IPS-11a (cell line): ENCODE results near the gene MAP4.

ENCODE experiments used
- H3K4me3 ChIP-seq: one replicate; pipeline ENCODE4 v1.5.1; 2013; ENCODE audit warnings: low read depth, low read length, control low read depth

The MAP4 gene

DNA sequence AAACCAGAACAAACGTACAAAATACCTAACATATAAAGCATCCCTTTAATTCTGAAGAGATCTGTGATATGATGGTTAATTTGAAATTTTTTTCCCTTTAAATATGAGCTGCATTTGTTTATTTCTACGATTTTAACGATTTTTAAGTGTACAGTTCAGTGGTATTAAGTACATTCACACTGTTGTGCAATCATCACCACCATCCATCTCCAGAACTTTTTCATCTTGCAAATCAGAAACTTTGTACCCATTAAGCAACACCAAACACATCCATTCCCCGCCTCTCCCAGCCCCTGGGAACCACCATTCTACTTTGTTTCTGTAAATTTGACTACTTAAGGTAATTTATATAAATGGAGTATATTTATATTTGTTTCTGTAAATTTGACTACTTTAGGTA is 51.5 kb downstream of the MAP4 start:
- H3K4me3 ChIP-seq = no peak overlapping the region

DNA sequence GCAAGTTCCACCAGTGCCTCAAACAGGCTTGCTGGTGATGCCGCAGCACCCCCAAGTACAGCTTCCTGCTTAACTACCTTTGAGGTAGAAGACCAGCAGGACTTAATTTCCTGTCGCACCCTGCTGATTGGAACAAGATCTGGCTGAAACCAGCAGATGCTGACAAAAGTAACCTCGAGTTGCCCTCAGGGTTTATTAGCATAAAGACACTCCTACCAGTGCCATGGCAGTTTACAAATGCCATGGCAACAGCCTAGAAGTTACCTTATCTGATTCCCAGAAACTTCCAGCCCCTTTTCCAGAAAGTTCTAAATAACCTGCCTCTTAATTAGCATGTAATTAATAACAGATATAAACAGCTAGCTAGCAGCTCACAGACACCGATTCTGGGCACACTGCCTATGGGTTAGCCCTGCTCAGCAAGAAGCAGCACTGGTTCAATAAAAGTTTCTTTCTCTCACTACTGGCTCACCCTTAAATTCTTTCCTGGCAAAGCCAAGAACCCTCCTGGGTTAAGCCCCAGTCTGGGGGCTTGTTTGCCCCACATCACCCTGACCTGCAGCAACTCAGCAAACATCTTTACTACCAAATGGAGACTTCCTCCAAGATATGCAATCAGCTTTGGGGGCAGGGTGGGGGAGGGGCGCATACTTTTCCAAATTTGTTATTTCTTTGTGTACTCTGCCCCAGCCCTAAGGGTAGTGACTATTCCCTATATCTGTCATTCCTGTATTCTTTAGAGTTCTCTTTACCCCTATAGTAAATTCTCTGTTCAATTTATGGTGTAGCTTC is 54.2 kb downstream of the MAP4 start:
- H3K4me3 ChIP-seq = no peak overlapping the region

DNA sequence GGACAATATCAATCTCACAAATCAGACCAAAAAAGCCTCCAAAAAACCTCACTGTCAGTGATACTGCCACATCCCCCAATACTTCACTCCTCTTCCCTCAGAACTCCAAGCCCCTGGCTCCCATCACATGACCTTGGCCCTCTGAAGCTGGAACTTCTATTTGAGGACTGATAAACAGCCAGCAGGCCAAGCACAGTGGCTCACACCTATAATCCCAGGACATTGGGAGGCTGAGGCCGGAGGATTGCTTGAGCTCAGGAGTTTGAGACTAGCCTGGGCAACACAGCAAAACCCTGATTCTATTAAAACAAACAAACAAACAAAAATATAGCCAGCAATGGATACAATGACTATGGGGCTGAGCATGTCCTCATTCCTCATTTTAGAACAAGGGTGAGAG is 55.2 kb downstream of the MAP4 start:
- no peak overlapping the region for H3K4me3 ChIP-seq

DNA sequence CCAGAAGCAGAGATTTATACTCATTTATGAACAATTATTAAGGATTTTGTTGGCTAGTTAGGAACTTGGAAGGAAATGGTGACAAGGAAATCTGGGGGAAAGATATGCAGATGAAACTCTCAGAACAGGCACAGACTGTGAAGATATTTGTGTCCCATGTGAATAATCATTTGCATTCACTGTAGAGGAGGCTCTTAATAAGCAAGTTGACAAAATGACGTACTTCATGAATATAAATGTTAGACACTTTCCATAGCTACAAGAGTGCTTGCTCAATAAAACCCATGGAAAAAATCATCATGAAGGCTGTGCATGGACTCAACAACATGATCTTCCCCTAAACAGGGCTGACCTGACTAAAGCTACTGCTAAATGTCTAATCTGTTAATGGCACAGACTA is 59.7 kb downstream of the MAP4 start:
- no peak overlapping the region for H3K4me3 ChIP-seq

DNA sequence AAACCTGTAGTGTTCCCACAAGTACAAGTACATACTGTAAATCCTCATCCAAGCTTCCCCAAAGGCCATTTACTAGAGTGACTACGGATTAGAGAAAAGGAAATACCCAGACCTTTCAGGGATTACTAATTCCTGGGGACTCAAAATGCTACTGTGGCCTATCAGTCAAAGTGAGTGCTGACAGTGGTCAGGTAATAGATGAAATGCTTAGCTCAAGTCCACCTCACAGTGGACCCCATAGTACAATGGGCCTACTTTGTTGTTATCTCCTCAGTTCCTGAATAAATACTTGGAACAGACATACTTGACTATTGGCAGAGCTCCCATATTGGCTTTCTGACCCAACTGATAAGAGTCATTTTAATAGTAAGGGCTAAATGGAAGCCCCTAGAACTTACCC is 61.6 kb downstream of the MAP4 start:
- no peak overlapping the region for H3K4me3 ChIP-seq

DNA sequence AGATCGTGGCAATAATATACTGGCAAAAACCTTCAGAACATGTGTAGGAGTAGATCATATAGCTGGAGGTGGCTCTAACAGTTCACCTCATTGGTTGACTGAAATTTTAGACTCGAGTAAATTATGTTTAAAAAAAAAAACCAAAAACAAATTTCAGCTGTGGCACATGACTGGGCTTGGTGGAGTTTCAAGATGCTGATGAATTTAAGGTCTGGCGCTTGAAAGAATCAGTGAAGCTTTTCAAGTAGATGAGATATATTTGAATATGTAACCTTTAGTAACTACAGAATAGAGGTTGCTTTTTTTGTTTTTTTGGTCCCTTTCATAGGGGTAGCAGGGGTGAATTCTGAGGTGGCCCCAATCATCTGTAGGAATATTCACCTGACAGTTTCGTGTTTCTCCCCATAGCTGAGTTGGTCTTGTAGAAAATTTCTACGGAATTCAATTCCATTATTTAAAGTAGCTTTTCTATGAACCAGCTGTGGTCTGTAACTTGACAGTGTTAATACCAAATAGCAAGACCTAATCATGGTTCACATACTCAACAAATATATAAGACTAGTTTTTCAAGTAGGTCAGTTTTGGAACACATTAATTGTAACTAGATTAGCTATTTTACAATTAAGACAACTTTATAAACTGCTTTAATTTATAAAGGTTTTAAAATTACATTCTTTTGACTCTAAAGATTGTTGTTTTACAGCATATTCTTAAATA is 65.6 kb downstream of the MAP4 start:
- H3K4me3 ChIP-seq = no peak overlapping the region

DNA sequence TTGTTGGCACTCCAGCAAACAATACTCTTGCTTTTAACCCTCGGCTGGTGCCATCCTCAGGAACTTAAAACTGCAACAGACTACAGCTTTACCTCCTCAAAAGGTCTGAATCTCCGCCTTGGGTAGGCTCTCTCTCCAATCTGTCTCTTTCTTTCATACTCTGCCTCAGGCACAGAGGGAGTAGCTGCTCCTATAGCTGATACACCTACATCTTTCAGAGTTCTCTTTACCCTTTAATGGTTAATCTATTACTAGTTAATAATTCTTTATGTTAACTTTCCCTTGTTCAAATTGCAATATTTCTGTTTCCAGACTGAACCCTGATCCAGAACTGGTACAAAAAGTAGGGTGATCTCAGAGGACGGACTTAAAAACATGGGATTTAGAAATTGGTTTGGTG is 66.2 kb downstream of the MAP4 start:
- no peak overlapping the region for H3K4me3 ChIP-seq

DNA sequence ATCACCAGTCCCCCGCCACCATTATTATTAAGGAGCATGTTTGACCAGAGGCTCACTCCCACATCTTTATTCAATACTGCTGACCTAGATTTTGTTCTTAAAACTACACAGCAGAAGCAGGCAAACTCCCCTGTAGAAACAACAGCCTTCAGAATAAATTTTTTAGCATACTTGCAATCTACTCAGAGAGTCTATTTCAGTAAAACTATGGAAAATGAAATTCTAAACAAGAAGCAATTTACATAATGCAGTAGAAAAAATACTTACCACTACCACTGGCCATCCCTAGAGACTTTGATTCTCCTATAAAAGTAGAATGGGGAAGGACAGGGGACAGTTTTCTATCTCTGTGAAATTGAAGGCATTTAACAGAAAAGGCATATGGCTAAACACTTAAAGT is 76.0 kb downstream of the MAP4 start:
- H3K4me3 ChIP-seq = no peak overlapping the region

DNA sequence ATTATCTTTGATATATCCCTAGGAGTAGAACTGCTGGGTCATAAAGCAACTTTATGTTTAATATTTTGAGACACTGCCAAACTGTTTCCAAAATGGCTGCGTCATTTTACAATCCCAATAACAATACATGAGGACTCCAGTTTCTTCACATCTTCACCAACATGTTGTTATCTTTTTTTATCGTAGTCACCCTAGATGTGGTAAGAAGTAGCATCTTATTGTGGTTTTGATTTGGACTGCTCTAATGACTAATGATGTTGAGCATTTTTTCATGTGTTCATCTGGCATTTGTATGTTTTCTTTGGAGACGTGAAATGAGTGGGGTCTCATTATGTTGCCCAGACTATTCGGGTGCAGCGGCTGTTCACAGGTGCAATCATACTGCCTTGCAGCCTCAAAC is 83.8 kb downstream of the MAP4 start:
- H3K4me3 ChIP-seq = no peak overlapping the region

DNA sequence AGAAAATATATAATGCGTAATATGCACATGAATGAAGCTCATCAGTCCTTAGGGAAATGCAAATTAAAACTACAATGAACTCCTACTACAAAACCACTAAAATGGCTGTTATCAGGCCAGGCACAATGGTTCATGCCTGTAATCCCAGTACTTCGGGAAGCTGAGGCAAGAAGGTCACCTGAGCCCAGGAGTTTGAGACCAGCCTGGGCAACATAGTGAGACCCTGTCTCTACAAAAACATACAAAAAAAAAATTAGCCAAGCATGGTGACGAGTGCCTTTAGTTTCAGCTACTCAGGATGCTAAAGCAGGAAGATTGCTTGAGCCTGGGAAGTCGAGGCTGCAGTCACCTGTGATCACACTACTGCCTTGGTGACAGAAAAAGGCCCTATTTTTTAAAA is 85.2 kb downstream of the MAP4 start:
- no peak overlapping the region for H3K4me3 ChIP-seq

DNA sequence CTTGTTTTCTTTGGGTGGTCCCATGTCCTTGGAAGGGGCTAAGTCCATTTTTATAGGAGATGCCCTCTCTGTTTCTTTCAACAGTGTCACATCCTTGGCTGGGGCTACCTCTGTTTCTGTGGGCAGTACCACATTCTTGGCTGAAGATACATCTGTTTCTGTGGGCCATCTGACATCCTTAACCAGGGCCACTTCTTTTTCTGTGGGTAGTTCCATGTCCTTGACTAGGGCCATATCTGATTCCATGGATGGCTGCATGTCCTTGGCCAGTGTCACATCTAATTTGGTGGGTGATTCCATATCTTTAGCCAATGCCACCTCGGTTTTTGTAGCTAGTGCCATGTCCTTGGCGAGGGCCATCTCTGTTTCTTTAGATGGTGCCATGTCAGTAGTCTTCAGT is 99.5 kb downstream of the MAP4 start:
- H3K4me3 ChIP-seq = no peak overlapping the region

DNA sequence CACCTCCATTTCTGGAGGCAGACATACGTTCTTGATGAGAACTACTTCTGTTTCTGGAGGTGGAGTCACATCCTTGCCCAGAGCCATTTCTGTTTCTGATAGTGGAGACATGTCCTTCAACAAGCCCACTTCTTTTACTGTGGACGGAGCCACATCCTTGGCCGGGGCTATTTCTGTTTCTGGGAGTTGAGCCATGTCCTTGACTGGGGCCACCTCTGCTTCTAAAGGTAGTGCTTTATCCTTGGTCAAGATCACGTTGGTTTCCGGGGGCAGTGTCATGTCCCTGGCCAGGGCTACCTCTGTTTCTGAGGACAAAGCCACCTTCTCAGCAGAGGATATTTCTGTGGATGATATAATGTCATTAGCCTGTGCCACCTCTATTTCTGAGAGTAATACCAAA is 100.0 kb downstream of the MAP4 start:
- H3K4me3 ChIP-seq = no peak overlapping the region

DNA sequence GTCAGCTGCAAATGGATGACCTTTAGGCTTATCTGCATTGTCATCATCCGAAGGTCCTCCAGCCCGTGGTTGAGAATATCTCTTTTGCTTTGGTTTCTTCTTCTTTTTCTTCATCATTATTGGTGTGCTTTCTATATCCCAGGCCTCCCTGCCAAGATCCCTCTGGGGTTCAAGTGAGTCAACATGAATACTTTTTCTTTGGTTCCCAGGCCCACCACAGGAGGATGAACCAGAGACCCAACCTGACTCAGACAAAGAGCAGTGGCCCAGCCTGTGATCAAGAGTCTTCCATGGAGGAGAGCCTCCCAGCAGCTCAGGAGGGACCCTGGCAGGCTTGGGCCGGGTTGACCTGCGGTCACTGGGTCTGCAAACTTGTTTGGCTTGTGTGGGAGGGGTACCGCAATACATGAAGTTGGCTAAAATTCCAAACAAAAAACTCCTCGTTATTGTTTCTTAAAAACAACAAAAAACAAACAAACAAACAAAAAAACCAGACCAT is 104.2 kb downstream of the MAP4 start:
- H3K4me3 ChIP-seq = no peak overlapping the region

DNA sequence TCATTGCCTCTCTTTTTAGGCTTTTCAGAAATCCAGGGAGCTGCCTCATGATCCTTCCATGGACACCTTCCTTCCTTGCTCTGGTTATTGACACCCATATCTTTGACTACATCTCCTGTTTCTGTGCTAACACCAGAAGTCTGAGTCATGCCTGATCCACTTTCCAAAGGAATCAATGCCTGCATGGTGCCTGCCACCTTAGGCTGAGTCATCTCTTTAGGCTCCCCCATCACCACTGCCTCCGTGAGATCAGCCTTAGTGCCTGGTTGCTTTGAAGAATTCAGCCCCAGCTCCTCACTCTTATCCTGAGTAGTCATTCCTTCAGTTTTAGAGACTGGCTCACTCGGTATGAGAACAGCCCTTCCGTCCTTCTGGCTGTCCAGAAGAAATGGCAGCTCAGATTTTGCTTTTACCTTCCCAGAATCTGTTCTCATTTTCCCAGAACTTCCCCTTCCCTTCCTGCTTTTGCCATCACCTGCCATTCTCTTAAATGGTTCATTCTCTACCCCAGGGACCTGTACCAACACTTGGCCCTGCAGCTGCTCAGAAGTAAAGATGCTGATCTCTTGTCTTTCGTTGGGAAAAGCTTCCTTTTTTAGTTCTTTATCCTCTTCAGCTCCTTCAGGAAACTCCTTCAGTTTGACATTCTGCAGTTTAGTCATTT is 105.3 kb downstream of the MAP4 start:
- no peak overlapping the region for H3K4me3 ChIP-seq

DNA sequence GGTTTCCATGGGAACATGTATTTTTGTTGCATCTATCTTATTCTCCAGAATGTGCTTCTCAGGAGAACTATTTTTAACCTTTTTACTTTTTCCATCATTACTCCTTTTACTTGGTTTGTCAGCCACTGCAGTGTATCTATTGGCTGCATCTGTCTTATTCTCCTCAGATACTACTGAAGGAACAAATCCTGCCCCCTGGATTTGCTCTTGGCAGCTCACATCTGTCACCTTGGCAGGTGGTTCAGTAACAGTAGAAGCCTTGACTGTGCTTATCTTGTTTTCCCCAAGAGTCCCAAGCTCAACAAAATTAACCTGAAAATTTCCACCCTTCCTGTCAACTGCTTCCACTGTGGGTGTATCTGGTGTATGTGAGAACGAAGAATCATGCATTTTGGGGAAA is 106.0 kb downstream of the MAP4 start:
- H3K4me3 ChIP-seq = no peak overlapping the region

DNA sequence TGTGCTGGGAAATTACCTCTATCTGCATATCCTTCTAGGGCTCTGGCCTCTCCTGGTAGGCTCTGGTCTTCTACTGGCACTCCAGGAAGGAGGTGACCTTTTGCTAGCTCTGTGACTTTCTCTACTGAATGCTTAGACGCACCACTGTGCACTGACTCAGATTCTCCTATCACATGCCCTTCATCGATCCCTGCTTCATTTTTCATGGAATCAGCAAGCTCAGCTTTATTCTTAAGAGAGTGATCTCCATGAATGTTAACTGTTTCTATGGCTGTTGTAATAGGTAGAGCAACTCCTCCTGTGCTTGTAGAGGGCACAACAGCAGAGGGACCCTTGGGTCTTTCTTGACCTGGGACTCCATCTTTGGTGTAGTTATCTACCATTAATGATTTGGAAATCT is 106.6 kb downstream of the MAP4 start:
- H3K4me3 ChIP-seq = no peak overlapping the region

DNA sequence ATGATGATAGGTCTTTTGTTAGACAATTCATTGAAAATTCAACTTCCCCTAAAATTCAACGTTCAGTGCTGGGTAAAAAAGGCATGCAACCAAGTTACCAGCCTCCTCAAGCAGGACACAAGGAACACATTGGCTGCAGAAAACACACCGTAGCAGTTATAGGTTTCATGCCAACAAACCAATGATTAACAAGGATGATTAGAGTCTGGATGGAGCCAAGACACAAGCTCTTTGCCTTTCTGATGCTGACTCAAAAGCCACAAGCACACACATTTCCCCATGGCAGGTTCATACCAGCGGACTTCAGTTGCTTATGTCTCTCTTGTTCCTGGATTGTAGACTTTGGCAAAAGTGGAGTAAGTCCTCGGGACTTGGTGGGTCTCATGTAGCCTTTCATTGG is 107.5 kb downstream of the MAP4 start:
- no peak overlapping the region for H3K4me3 ChIP-seq

DNA sequence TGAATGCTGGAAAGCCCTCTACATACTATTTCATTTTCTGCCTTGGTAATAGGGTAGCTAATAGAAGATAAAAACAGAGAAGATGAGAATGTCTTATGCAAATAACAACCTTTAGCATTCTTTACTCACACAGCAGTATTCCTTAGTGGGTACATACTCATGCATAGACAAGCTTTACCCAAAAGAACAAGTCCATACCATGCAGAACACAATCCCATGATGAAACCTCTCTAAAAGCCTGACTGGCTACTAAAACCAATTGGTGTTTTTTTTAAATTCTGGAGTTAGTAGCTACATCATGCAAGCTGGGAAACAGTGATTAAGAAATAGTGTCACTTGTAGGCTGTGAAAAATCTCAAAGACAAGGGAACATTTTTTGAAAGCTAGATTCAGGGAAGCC is 108.4 kb downstream of the MAP4 start:
- no peak overlapping the region for H3K4me3 ChIP-seq

DNA sequence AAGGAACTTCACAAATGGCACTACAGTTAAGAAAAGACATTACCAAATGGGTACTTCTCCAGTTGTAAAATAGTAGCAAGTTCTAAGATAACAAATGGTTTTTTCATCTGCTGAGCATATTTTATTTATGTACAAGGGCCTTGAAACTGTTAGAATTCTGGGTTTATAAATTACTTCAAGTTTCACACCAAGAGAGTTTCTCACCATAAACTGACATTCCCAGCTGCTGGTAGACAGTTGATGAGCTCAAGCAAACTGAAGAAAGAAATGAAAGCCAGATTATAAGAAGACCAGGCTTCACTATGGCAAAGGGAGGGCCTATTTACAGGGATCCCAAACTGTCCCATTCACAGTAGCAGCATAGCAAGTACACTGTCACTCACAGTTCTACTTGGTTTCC is 113.5 kb downstream of the MAP4 start:
- H3K4me3 ChIP-seq = no peak overlapping the region

DNA sequence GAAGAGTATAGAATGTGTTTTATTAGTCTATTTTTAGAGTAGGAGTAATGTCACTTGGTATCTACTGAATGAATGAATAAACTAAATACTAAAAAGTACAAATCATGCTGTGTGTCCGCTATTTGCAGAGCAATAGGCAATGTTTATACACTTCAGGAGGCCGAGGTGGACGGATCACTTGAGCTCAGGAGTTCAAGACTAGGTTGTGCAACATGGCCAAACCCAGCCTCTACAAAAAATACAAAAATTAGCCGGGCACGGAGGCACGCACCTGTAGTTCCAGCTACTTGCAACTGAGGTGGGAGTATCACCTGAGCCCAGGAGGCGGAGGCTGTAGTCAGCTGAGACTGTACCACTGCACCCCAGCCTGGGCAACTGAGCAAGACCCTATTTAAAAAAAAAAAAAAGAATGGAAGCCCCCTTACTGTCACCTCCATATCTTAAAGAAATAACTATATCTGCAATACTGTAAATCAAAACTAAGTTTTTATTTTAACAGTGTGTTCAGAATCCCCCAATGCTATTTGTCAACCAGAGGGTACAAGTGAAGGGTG is 114.9 kb downstream of the MAP4 start:
- no peak overlapping the region for H3K4me3 ChIP-seq

DNA sequence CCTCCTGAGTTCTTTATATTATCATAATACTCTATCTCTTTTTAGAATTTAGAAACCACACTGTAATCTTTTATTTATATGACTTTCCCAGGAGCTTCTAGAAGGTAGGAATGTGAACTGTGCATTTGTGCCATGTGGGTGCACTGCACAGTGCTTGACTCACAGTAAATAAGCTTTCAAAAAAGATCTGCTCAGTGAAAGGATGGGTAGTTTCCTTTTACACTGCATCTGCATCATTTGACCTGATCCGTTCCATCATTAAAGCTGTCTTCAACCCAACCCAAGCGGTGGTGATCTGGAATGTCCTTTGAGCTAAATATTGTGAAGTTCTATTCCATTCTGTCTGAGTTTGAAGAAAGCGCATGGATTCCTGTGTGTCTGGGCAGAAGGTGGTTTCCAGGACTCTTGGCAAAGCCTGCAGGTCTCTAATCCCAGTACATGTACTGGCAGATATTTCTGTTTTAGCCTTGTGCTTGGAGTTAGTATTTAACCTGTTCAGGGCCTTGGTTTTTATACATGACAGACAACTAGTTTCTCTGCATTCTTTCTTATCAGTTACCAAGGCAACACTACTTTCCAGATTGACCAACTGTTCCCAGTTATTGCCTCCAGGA is 116.6 kb downstream of the MAP4 start:
- H3K4me3 ChIP-seq = no peak overlapping the region
